Effector CD4-positive, alpha-beta T cell (primary cell): Measurements from ENCODE around the gene FTCDNL1.

Experiments
- DNase-seq: peaks from one replicate; pipeline ENCODE4 v3.0.0-alpha.2; 2020
- total RNA-seq: gene quantifications from one replicate; lab custom pipeline; 2026; lab: John Stamatoyannopoulos, UW

FTCDNL1 gene
- 1.5 reads per million for total RNA-seq

- peak; percentile 32 for DNase-seq
Measured at GRCh38 chr2:199850718-199851500, at the start of gene FTCDNL1. TSS of gene FTCDNL1 (minus strand) at chr2:199851192. CDS start at chr2:199848962, 2,230 bp downstream.

GRCh38 chr2:199896617-199897016 is 45.6 kb upstream of the FTCDNL1 start:
- no peak for DNase-seq

- no peak for DNase-seq
Measured at GRCh38 chr2:199895406-199895805, 44.4 kb upstream of the FTCDNL1 start.

GRCh38 chr2:199883474-199884212 is 32.7 kb upstream of the FTCDNL1 start:
- no peak for DNase-seq

GRCh38 chr2:199882667-199883066 is 31.7 kb upstream of the FTCDNL1 start:
- no peak for DNase-seq

GRCh38 chr2:199875400-199875799 is 24.4 kb upstream of the FTCDNL1 start:
- DNase-seq = no peak

GRCh38 chr2:199874209-199874608 is 23.2 kb upstream of the FTCDNL1 start:
- DNase-seq = no peak

- DNase-seq = no peak
Measured at GRCh38 chr2:199870581-199870980, 19.6 kb upstream of the FTCDNL1 start.

GRCh38 chr2:199869653-199870052 is 18.7 kb upstream of the FTCDNL1 start:
- no peak for DNase-seq

GRCh38 chr2:199869227-199869541 is 18.2 kb upstream of the FTCDNL1 start:
- DNase-seq = no peak

GRCh38 chr2:199868431-199869226 is 17.6 kb upstream of the FTCDNL1 start:
- no peak for DNase-seq

GRCh38 chr2:199865905-199866304 is 14.9 kb upstream of the FTCDNL1 start:
- DNase-seq = no peak

GRCh38 chr2:199862788-199863187 is 11.8 kb upstream of the FTCDNL1 start:
- no peak for DNase-seq

- no peak for DNase-seq
Measured at GRCh38 chr2:199861132-199861774, 10.3 kb upstream of the FTCDNL1 start.

GRCh38 chr2:199855812-199856211 is 4.8 kb upstream of the FTCDNL1 start:
- no peak for DNase-seq

GRCh38 chr2:199851883-199852282 is 891 bp upstream of the FTCDNL1 start:
- DNase-seq = no peak

GRCh38 chr2:199851501-199851810 is 464 bp upstream of the FTCDNL1 start:
- no peak for DNase-seq

- DNase-seq = no peak
Measured at GRCh38 chr2:199850218-199850717, 724 bp downstream of the FTCDNL1 start.

GRCh38 chr2:199848389-199849130 is 2.4 kb downstream of the FTCDNL1 start:
- no peak for DNase-seq

- DNase-seq = no peak
Measured at GRCh38 chr2:199847181-199847864, 3.7 kb downstream of the FTCDNL1 start.

- DNase-seq = no peak
Measured at GRCh38 chr2:199842631-199843395, 8.2 kb downstream of the FTCDNL1 start.
